ENCODE results near the gene TCP10L.
"Not testable (repeated sequence)": the region's sequence is repeated elsewhere in the genome, so short reads cannot be mapped to it uniquely, and the experiment has no call there.

Gene TCP10L

DNA sequence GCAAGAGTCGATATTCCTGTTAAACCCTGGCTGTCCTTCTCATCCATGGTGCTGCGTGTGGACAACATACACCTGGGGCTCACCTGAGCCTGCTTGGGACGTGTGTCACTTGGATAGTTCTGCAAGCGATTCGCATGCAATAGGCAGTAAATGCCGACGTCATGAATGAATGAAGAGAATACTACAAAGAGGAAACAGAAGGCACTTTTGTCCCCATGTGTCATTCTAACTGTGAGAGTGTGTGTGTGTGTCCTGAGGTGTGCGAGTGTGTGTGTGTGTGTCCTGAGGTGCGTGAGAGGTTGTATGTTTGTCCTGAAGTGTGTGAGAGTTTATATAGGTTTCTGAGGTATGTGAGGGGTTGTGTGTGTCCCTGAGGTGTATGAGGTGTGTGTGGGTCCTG lies 647 bp upstream of the TCP10L start:
- no peak for DNase-seq (ENCODE audit: low spot score)

DNA sequence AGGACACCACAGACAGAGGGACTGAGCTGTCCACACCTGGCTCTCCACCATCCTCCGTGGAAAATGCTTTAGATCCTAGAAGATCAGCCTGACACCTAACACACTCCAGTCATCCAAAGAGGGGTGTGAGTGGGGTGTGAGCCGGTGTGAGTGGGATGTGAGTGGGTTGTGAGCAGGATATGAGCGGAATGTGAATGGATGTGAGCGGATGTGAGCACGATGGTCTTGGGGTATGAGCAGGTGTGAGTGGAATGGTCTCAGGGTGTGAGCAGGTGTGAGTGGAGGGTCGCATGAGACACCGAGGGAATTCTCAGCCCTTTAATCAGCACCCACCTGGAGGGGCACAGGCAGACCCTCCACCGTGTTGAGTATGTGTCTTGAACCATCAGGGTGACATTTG lies 851 bp downstream of the TCP10L start:
- no peak for DNase-seq (ENCODE audit: low spot score)

DNA sequence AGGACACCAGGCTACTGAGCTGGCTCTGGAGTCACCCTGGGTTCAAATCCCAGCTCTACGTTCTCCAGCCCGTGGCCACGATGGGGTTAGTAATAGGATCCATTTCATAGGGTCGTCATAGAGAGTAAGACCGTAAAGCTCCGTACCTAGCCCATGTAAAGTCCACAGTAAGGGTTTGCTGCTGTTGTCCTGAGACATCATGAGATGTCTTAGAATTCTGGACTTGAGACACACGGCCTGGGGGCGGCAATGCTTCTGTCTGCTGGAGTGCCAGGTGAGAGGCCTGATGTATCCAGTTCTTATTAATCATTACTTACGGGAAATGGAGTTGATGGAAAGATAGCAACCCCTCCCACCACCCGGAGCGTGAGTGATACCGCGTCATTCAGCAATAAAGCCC lies 3.6 kb downstream of the TCP10L start:
- DNase-seq (ENCODE audit: low spot score) = no peak

DNA sequence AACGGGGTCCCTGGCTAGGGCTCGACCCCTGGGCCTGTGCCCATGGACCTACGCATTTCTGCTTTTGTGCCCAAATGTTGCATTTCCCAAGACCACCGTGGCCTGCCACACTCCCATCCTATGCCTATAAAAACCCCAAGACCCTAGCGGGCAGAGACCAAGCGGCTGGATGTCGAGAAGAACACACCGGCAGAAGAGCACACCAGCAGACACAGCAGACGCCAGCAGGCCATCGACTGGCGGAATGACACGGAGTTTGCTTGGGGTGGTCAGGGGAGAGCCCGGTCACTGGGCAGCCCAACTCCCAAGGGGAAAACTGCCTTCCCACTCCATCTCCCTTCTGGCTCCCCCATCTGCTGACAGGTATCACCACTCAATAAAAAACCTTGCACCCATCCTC lies 4.4 kb downstream of the TCP10L start:
- DNase-seq (ENCODE audit: low spot score) = no peak

DNA sequence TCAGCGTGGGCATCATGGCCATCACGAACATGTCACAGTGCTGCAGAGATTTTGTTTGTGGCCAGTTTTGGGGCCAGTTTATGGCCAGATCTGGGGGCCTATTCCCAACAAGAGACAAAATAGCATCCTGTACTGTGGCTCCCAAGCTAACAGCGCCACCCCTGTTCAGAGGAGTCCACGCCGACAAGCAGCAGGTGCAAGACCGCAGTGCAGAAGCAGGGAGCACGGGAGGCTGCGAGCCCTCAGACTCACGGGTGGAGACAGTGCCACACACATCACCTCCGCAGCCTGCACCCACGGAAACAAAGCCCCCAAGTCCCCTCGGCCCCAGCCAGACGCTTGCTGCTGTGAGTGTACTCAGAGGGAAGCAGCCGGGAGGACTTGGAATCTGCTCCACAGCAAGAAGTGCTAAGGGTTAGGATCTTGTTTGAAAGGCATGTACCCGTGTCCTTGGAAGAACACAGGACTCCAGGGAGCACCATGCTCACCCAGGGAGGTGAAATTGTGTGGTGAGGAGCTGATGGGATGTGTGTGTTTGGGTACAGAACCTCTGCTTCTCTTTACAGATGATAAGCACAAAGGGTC lies 7.1 kb downstream of the TCP10L start:
- peak; percentile 23 for DNase-seq (ENCODE audit: low spot score)

DNA sequence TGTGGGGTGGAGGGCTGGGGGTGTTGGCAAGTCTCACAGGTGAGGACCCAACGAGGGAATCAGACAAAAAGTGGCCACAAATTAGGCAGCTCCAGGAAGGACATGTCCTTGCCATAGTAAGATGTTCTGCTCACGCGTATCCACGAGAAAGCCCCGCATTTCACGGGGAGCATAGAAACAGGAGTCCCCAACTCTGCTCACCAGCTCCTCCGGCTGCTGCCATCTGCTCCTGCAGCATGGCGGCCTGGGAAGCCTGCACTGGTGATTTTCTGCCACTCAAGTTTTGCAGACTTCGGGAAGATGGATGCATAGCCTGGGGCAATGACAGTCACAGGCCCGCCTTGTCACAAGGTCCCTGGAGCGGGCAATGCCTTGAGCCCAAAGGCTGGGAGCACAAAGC lies 9.3 kb downstream of the TCP10L start:
- no peak for DNase-seq (ENCODE audit: low spot score)

DNA sequence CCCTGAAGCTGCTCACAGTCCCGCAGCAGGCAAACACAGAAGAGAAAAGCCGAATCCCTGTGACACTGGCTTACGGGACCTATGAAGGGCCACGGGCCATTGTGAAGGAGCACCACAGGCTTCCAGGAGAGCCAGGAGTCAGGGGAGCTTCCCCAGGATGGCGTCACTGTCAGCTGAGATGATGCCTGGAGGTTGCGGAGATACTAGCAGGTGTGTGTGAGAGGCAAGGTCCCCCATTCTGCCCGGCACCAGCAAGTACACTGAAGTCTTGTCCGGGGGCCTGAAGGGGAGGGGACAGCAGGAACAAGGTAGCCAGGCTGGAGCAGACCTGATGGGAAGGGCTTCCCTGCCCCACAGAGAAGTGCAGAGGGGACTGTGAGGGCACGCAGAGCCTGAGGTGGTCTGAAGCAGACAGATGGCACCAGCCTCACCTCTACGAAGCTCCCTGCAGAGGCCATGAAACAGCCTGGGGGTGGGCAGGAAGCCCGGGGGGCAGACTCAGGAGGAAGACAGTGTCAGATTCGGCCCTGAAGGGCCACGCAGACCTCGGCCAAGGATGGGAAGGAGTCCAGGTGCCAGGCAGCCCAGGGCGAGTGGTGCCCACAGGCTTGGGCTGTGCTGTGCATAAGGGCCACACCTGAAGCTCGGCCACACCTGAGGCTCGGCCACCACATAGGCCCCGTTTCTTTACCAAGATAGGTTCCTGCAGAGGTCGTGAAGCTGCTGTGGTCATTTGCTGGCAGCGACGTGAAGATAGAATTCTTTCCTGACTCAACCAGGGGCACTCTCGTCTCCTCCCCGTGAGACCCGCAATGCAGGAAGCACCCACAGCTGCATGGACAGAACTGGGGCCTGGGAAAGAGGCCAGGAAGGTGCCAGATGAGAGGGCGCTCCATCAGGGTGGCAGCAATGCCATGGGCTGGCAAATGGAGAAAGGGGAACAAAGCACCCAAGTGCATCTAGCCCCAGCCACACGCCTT lies 10.1 kb downstream of the TCP10L start:
- no peak for DNase-seq (ENCODE audit: low spot score)

DNA sequence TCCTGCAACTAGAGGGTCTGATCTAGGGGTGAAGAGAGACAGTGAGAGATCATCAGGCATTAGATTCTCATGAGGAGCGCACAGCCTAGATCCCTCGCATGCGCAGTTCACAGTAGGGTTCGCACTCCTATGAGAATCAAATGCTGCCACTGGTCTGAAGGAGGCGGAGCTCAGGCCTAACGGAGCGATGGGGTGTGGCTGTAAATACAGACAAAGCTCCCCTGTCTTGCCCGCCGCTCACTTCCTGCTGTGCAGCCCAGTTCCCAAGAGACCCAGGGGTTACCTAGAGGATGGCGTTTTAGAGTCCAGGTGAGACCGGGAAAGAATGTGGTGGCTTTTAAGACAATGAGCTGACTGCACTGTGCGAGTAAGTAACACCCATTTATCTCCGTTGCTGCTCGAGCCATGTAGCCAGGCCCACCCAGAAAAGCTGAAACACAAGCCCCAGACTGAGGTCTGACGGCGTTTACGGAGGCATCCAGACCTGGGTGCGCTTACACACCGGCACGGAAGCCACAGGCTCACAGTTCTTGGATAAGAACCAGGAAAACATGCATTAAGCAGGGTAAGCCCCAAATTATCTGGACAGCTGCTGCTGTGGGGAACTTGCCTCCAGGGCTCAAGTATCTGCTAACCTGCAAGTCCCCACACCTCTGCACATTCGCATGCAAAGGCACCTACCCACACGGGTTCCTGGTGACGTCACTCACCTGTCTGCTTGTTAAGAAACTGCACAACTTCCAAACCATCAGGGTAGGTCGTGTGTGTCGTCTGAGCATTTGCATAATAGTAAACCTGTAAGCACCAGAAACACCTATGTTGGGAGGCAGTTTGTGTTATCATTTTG lies 12.5 kb downstream of the TCP10L start:
- no peak for DNase-seq (ENCODE audit: low spot score)

DNA sequence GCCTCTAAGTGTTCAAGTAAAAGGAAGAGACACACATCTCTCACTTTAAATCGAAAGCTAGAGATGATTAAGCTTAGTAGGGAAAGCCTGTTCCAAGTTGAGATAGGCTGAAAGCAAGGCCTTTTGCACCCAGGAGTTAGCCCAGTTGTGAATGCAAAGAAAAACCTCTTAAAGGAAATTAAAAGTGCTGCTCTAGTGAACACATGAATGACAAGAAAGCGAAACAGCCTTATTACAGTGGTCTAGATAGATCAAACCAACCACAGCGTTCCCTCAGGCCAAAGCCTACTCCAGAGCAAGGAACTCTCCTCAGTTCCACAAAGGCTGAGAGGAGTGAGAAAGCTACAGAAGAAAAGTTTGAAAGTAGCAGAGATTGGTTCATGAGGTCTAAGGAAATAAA lies 14.9 kb downstream of the TCP10L start:
- DNase-seq (ENCODE audit: low spot score) = no peak

DNA sequence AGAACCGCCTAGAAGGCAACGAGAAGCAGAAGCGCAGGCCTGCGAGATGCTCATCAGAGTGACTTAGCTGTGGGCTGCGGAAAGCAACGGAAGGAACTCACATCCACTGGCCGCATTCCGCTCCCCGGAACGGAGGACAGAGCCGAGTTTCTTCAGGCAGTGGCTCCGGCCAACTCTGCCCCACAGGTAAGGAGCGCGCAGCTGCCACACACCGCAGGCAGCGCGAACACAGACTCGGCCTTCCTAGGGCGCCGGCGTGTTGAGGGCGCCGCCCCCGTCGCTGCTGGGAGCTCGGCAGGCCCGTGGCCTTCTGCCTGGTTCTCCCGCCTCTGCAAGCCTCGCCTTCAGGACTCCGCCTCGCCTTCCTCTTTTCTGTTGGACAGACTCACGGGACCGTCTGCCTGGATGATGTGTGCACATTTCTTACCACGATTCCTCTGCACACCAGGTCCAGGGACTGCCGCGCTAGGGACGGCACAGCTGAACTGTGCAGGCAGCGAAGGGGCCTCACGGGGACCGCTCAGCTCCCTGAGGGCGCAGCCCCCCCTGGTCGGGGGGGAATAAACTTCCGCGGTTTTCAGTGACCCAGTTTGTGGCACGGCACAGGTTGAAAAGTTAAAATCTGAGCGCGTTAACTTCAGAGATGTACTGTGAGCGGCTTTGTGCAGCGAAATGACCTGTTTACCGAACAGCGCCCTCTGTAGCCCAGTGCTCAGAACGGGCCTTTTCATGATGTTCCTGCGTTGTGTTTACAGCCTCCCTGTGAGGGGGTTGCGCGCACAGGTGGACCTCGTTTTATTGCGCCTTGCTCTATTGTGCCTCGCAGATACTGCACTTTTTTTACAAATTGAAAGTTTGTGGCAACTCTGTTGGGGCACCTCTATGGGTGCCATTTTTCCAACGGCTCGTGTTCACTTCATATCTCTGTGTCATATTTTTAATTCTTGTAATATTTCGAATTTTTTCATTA lies 15.8 kb downstream of the TCP10L start:
- peak; percentile 64 for DNase-seq (ENCODE audit: low spot score)

DNA sequence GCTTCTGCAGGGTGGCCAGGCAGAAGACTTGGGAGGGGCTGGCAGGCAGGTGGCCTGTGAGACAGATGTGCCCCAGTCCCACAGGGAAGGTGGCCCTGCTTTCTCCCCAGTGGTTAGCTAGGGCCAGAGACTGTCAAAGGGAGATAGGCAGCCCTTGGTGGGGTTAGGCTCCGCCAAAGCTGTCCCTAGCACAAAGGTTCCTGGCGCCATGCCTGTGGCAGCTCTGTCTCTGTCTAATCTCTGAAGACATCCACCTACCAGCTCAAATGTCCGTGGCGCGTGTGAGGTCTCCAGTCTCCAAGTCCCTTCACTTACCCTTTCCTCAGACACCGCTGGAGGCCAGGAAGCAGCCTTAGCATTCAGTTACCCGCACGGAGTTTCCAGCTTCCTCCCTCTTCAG lies 17.7 kb downstream of the TCP10L start:
- no peak for DNase-seq (ENCODE audit: low spot score)

DNA sequence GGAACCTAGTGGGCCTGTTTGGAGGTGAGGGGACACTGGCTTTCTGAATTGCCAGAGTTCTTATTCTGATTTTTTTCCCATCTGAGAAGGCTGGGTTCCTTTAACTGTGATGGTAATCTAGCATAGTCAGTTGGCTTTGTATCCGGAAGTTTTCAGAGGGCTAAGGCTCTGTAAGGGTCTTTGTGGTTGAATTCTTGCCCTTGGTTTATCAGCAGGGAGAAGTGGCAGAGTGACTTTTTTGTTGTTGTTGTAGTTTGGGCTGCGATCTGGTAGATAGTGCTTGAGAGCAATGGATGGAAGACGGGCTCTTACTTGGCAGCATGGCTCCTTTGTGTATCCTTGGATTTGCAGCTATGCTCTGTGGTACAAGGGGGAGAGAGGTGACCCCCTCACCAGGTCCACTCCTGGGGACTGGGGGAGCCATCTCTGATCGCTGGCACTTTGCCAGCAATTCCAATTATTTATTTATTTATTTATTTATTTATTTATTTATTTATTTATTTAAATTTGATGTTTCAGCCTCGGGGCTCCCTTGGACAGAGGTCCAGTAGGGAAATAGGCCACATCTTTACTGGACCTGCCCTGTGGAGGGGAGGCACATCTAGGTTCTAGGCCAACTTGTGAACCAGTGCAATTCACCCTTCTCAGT lies 18.5 kb downstream of the TCP10L start:
- no peak for DNase-seq (ENCODE audit: low spot score)

DNA sequence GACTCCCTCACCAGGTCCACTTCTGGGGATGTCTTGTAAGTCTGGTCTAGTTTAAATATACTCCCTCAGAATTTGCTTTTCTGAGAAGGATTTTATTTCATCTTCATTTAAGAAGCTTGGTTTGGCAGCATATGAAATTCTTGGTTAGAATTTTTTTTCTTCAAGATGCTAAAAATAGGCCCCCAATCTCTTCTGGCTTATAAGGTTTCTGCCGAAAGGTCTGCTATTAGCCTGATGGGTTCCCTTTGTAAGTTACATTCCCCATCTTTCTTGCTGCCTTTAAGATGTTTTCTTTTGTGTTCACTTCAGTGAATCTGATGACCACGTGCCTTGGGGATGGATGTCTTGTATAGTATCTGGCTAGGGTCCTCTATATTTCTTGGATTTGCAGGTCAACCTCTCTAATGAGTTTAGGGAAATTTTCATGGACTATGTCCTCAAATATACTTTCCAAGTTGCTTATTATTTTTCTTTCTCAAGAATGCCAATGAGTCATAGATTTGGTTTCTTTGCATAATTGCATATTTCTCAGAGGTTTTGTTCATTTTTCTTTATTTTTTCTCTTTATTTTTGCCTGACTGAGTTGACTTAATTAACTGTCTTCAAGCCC lies 19.4 kb downstream of the TCP10L start:
- no peak for DNase-seq (ENCODE audit: low spot score)

DNA sequence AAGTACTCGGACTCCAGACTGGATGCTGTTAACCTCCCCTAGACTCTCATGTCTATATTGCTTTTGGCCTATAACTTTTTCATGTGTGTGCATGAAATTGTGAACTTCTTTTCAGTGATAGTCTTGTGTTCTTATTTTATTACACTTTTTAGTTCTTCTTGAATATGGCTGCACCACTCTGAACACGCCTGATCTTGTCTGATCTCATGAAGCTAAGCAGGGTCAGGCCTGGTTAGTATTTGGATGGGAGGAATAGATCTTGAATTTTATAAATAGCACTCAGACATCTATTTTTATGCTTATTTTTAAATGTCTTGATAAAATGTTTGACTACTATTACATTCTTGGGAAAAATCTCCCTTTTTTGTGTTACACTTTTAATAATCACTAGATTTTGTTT lies 22.4 kb downstream of the TCP10L start:
- DNase-seq (ENCODE audit: low spot score) = no peak

DNA sequence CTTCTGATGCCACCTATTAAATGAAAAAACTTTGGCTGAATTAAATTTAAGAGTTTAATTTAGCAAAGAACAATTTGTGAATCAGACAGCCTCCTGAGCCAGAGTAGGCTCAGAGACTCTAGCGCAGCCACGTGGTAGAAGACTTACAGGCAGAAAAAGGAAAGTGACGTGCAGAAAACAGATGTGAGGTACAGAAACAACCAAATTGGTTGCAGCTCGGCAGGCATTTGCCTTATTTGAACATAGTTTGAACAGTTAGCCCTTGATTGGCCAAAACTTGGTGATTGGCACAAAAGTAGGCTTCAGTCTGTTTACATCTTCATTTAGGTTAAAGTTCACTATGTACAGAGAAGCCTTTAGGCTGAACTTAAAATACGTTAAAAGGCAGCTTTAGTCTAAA lies 22.9 kb downstream of the TCP10L start:
- no peak for DNase-seq (ENCODE audit: low spot score)

DNA sequence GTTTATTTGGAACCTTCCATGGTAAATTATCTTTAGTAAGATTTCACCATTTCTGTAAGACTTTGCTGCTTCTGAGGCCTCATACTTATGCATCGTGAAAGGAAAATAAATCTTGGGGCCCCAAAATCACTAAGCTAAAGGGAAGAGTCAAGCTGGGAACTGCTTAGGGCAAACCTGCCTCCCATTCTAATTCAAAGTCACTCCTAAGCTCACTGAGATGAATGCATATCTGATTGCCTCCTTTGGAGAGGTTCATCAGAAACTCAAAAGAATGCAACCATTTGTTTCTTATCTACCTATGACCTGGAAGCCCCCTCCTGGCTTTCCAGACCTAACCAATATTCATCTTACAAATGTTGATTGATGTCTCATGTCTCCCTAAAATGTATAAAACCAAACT lies 23.8 kb downstream of the TCP10L start:
- not testable (repeated sequence) for DNase-seq (ENCODE audit: low spot score)

DNA sequence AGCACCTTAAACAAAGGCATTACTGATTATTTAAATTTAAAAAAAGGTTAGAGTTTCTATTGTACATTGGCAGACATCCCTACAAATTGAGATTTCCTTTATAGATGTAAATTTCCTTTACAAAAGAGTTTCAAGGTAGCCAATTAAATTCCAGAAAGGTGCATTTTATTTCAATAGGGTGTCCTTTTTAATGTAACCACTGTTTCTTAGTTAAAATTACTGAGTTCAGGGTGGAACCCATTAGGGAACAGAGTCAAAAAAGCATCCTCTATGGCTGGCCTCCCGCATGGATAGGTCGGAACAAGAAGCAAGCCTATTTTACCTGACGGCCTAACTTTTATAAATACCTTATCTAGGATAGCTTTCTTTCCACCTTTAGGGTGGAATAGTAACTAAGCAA lies 24.4 kb downstream of the TCP10L start:
- DNase-seq (ENCODE audit: low spot score) = no peak

DNA sequence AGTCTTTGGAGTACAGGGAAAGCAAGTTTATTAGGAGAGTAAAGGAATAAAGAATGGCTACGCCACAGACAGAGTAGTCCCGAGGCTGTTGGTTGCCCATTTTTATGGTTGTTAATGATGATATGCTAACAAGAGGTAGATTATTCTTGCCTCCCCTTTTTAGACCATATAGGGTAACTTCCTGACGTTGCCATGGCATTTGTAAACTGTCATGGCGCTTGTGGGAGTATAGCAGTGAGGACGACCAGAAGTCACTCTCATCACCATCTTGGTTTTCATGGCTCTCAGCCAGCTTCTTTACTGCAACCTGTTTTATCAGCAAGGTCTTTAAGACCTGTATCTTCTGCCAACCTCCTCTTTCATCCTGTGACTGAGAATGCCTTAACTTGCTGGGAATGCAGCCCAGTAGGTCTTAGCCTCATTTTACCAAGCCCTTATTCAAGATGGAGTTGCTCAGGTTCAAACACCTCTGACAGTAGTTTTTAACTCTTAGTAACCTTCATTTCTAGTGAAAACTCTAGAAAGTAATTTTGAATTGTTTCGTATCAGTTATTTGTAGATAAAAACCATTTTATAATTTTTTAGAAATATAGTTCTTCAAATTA lies 26.2 kb downstream of the TCP10L start:
- no peak for DNase-seq (ENCODE audit: low spot score)

DNA sequence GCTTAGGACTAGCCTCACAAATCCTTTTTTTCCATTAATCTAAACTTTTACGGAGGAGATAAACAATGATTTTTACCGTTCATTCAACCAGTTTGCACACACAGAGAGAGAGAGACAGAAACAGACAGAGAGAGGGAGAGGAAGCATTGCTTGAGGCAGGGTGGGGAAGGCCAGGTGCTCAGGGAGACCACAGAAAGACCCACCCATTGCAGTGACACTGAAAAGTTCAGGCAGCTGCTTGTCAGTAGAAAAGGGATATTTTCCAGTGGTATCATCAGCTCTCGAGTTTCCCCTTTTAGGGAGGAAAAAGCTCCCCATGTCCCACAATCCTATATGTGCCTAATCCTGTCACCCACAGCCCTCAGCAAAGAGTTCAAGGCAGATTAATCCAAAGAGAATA lies 27.2 kb downstream of the TCP10L start:
- no peak for DNase-seq (ENCODE audit: low spot score)
